Measurements from ENCODE around the gene ENKD1. TPM values are rescaled to one million over a fixed set of nuclear protein-coding genes. Genes with fewer than 3 reads are reported as not detected.
"Not testable (repeated sequence)": the region's sequence is repeated elsewhere in the genome, so short reads cannot be mapped to it uniquely, and the experiment has no call there.

ENKD1 gene
- total RNA-seq, 2 experiments from 2014 or later: 9.6 to 12.1 TPM

DNA sequence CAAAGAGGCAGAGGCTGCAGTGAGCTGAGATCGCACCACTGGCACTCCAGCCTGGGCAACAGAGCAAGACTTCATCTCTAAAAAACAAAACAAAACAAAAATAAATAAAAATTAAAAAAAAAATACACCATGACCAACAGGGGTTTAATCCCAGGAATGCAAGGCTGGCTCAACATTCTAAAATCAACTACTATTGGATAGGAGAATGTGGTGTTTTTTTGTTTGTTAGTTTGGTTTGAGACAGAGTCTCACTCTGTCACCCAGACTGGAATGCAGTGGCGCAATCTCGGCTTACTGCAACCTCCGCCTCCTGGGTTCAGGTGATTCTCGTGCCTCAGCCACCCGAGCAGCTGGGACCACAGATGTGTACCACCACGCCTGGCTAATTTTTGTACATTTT, 32.7 kb upstream of the ENKD1 start:
- H3K27ac Mint-ChIP-seq: no peak overlapping the region
- POLR2A ChIA-PET: no interaction called here
- H3K4me3 Mint-ChIP-seq: no peak overlapping the region
- peaks cover 16% of the 10 kb centered on the region for H3K4me1 Mint-ChIP-seq
- ATAC-seq (ENCODE audit: low read depth) (no peak), DNase-seq (no peak)
- H3K9me3 Mint-ChIP-seq: no peaks in the 10 kb centered on the region
- H3K36me3 Mint-ChIP-seq: peaks cover 9% of the 10 kb centered on the region
- no peaks in the 10 kb centered on the region for H3K27me3 Mint-ChIP-seq

DNA sequence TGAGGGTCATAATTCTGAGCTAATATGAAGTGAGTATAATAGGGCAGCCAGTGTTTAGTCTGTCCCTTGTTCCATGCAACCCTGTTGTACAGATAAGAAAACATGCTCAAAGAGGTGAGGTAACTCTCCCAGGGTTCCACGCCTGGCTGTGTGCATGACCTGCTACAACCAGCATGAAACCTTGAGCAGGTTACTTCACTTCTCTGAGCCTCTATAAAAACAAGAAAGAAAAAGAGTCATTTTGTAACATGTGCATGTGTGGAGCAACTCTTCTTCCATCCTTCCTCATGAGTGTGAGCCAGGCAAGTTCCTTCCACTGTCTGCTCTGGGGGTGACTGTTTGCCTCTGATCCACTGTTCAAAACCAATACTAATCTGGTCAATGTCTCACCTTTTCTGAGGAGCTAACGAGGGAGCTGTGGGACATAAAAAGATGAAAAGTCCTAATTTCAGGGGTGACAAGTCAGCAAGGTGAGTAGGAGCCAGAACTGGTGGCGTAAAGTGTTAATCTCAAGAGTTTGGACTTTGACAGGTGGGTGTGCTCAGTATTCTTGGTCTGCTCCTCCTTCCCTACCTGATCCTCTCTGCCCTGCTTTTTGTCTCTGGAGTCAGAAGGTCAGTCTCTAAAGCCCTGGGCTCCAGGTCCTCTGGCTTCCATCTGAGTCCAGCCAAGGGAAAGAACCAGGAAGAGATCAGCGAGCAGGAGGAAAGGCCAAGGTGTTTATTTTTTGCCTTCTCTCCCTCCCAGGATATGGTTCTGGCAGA, 31.1 kb upstream of the ENKD1 start:
- Mint-ChIP-seq H3K27me3 (no peaks in the 10 kb centered on the region), H3K36me3 (peaks cover 9% of the 10 kb centered on the region), H3K27ac (no peak overlapping the region), H3K4me3 (no peak overlapping the region), H3K9me3 (no peaks in the 10 kb centered on the region), H3K4me1 (peaks cover 3% of the 10 kb centered on the region)
- DNase-seq (no peak), ATAC-seq (ENCODE audit: low read depth) (no peak)
- POLR2A ChIA-PET: interaction anchor here (0.5 kb wide), 1 partner anchor 9 kb away, joined by 4 read pairs; no protein-coding TSS in a partner anchor

DNA sequence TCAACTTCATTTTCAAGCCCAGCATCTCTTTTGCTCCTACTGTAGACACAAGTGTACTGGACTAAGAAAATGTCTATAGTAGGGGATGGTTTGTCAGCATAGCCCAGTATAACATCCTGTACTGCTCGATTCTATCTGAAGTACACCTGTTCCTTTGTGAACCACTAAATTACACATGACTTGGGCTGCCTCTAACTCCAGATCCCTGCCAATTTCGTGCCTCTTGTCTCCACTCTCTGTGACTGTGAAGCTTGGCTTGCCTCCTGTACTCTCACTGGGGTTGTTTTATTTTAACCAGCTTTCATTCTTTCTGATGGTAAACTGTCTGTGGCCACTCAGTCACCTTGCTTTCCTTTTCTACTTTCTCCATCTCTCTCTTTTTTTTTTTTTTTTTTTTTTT, 28.1 kb upstream of the ENKD1 start:
- no peaks in the 10 kb centered on the region for H3K9me3 Mint-ChIP-seq
- no peak overlapping the region for H3K27ac Mint-ChIP-seq
- no peaks in the 10 kb centered on the region for H3K27me3 Mint-ChIP-seq
- no peak for ATAC-seq (ENCODE audit: low read depth)
- no peak for DNase-seq
- H3K4me1 Mint-ChIP-seq: peaks cover 4% of the 10 kb centered on the region
- POLR2A ChIA-PET: interaction anchor here (0.6 kb wide), 1 partner anchor 397 kb away, joined by 5 read pairs; no protein-coding TSS in a partner anchor
- peaks cover 11% of the 10 kb centered on the region for H3K36me3 Mint-ChIP-seq
- H3K4me3 Mint-ChIP-seq: no peak overlapping the region

DNA sequence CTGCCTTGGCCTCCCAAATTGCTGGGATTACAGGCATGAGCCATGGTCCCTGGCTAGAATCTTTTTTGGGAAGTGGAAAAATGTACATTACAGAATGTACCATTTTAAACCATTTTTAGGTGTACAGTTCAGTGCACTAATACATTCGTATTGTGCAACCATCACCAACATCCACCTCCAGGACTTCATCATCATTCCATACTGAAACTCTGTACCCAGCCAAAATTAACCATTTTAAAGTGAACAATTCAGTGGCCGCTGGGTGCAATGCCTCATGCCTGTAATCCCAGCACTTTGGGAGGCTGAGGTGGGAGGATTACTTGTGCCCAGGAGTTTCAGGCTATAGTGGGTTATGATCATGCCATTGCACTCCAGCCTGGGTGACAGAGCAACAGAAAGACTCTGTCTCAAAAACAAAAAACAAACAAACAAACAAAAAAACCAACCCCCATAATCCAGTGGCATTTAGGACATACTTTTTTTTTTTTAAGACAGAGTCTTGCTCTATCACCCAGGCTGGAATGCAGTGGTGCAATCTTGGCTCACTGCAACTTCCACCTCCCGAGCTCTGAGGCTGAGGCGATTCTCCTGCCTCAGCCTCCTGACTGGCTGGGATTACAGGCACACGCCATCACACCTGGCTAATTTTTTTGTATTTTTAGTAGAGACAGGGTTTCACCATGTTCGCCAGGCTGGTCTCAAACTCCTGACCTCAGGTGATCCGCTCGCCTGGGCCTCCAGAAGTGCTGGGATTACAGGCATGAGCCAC, 27.2 kb upstream of the ENKD1 start:
- not testable (repeated sequence) for H3K27me3 Mint-ChIP-seq; ATAC-seq (ENCODE audit: low read depth); DNase-seq; H3K9me3 Mint-ChIP-seq; H3K4me1 Mint-ChIP-seq; H3K27ac Mint-ChIP-seq; H3K4me3 Mint-ChIP-seq
- peaks cover 11% of the 10 kb centered on the region for H3K36me3 Mint-ChIP-seq
- POLR2A ChIA-PET: interaction anchor here (0.9 kb wide), 1 partner anchor 446 kb away, joined by 4 read pairs; no protein-coding TSS in a partner anchor

DNA sequence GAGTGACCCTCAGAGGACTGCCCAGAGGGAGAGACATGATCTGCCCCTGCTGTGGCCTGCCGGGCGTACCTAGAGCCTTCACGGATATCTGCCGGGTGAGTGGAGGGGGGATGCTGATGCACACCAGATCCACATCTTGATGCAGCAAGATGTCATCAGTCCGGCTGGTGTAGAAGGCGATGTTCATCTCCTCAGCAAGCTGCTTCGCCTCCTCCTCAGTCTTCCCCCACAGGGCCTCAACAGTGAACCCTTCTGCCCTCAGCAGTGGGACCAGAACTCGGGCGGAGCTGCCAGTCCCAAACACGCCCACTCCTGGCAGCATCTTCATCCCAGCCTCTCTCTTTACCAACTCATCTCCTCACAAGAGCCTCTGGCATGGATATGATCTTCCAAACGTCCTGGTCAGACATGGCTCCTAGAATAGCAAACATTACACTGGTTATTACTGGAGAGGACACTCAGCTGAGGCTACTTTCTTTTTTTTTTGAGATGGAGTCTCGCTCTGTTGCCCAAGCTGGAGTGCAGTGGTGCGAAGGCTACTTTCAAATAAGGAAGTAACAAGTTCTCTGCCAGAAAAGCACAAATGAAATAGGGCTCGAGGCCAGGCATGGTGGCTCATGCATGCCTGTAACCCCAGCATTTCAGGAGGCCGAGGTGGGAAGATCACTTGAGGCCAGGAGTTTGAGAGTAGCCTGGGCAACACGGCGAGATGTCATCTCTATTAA, 19.0 kb upstream of the ENKD1 start:
- Mint-ChIP-seq H3K36me3 (peaks cover 2% of the 10 kb centered on the region), H3K27me3 (no peaks in the 10 kb centered on the region), H3K27ac (no peak overlapping the region), H3K9me3 (no peaks in the 10 kb centered on the region), H3K4me1 (no peaks in the 10 kb centered on the region), H3K4me3 (no peak overlapping the region)
- POLR2A ChIA-PET: interaction anchor here (0.7 kb wide), 1 partner anchor 59 kb away, joined by 3 read pairs; no protein-coding TSS in a partner anchor
- DNase-seq: no peak
- ATAC-seq (ENCODE audit: low read depth): no peak

DNA sequence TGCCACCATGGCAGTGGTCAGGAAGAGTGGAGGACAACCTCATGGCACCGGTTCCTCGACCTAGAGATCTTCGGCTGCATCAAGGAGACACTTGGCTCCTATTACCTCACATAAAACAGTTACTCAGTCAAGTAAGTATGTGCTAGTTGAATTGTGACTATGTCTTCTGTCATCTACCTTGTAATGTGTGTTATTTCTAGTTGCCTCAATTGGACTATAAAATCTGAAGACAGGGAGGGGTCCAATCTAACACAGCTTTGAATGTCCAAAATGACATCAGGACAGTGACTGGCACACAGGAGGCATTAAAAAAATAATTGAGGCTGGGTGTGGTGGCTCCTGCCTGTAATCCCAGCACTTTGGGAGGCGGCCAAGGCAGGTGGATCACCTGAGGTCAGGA, 17.2 kb upstream of the ENKD1 start:
- no peaks in the 10 kb centered on the region for H3K4me1 Mint-ChIP-seq
- H3K4me3 Mint-ChIP-seq: no peak overlapping the region
- POLR2A ChIA-PET: no interaction called here
- H3K27ac Mint-ChIP-seq: no peak overlapping the region
- ATAC-seq (ENCODE audit: low read depth) (no peak), DNase-seq (no peak)
- H3K27me3 Mint-ChIP-seq: no peaks in the 10 kb centered on the region
- H3K36me3 Mint-ChIP-seq: peaks cover 2% of the 10 kb centered on the region
- H3K9me3 Mint-ChIP-seq: no peaks in the 10 kb centered on the region

DNA sequence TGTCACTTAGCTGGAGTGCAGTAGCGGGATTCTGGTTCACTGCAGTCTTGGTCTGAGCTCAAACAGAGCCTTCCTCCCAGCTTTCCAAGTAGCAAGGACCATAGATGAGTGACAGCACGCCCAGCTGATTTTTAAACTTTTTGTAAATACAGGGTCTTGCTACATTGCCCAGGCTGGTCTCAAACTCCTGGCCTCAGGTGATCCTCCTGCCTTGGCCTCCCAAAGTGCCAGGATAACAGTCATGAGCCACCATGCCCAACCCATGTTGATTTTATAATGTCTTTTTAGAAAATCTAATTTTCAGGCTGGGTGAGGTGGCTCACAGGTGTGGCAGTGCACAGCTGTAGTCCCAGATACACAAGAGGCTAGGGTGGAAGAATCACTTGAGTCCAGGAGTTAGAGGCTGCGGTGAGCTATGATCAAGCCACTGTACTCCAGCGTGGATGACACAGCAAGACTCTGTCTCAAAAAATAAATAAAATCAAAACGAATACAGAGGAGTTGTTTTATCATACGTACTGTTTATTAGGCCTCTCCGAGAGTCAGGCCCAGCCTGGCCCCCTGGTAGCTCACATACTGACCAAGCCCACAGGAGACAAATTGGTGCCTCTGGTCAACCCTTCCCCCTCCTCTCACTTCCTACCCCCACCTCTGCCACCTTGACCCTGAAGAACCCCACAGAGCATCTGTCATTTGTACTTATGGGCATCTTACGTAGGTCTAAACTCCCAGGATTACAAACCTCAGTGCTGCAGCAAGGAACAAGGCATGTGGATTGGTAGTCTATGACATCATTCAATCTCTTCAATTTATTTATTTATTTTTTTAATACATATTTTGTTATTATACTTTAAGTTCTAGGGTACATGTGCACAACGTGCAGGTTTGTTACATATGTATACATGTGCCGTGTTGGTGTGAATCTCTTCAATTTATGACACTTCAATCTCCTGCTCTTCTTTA, 13.7 kb upstream of the ENKD1 start:
- H3K27me3 Mint-ChIP-seq: no peaks in the 10 kb centered on the region
- H3K27ac Mint-ChIP-seq: no peak overlapping the region
- DNase-seq (no peak), ATAC-seq (ENCODE audit: low read depth) (no peak)
- no peaks in the 10 kb centered on the region for H3K4me1 Mint-ChIP-seq
- POLR2A ChIA-PET: interaction anchor here (0.7 to 1.1 kb wide), 2 partner anchors 47 to 254 kb away, joined by 3 read pairs; no protein-coding TSS in a partner anchor
- H3K36me3 Mint-ChIP-seq: no peaks in the 10 kb centered on the region
- no peaks in the 10 kb centered on the region for H3K9me3 Mint-ChIP-seq
- H3K4me3 Mint-ChIP-seq: no peak overlapping the region

DNA sequence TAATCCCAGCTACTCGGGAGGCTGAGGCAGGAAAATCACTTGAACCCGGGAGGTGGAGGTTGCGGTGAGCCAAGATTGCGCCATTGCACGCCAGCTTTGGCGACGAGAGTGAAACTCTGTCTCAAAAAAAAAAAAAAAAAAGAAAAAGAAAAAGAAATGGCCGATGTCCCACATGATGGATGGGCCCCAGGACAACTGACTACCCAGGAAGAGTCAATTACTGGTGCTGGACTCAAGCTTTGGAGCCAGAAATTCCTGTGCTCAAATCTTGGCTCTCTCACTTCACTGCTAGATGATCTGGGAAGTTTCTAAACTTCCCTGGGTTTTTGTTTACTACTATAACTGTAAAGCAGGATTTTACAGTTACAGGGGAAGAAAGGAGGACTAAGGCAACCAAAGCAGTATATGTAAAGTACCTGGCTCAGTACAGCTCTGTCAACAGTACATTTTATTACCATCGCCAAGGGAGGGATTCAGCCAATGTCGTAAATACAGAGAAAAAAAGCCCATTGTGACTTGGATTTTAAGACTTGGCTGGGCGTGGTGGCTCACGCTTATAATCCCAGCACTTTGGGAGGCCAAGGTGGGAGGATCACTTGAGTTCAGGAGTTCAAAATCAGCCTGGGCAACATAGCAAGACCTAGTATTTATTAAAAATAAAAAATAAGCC, 11.9 kb upstream of the ENKD1 start:
- Mint-ChIP-seq H3K27me3 (no peaks in the 10 kb centered on the region), H3K27ac (no peak overlapping the region), H3K9me3 (no peaks in the 10 kb centered on the region), H3K36me3 (no peaks in the 10 kb centered on the region), H3K4me3 (no peak overlapping the region), H3K4me1 (no peaks in the 10 kb centered on the region)
- POLR2A ChIA-PET: interaction anchor here (0.7 kb wide), 1 partner anchor 154 kb away, joined by 4 read pairs; no protein-coding TSS in a partner anchor
- no peak for ATAC-seq (ENCODE audit: low read depth)
- DNase-seq: no peak

DNA sequence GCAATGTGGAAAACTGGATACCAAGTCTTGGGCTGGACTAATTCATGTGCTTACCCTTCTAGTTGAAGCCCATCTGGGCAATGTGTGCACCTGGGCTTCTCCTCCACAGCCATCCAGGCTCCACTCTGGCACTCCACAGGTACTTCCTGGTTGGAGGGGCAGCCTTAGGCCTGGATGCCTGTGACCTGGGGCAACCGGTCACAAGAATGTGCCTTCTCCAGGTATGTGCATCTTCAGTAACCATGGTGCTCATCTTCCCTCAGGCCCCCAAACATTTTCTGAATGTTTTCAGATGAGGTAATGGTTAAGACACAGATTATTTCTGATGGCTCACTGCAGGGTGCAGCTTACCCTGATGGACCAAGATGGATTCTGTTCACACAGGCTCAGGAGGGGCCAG, 11.2 kb upstream of the ENKD1 start:
- POLR2A ChIA-PET: no interaction called here
- no peaks in the 10 kb centered on the region for H3K9me3 Mint-ChIP-seq
- no peak for DNase-seq

DNA sequence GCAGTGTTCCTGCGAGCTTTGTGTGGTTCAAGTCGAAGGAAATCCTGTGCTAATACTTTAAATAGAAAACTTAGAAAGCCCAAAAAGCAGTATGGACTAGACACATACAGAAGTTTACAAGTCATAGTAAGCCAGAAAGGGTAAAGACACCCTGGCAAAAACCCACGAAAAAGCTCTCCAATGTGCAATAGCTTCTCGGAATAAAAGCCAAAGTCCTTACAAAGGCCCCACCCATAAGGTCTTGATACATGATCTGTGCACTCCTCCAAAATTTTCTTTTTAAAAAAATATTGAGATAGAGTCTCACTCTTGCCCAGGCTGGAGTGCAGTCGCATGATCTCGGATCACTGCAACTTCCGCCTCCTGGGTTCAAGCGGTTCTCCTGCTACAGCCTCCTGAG, 10.4 kb upstream of the ENKD1 start:
- Mint-ChIP-seq H3K4me3 (no peak overlapping the region), H3K9me3 (no peaks in the 10 kb centered on the region), H3K4me1 (peaks cover 3% of the 10 kb centered on the region), H3K27ac (no peak overlapping the region), H3K36me3 (no peaks in the 10 kb centered on the region), H3K27me3 (no peaks in the 10 kb centered on the region)
- POLR2A ChIA-PET: interaction anchor here (1.3 kb wide), 1 partner anchor 166 kb away, joined by 3 read pairs; no protein-coding TSS in a partner anchor
- ATAC-seq (ENCODE audit: low read depth) (no peak), DNase-seq (no peak)

More for the DNA sequence above, 11.2 kb upstream of the ENKD1 start:
- H3K4me3 Mint-ChIP-seq: no peak overlapping the region
- ATAC-seq (ENCODE audit: low read depth): no peak
- H3K36me3 Mint-ChIP-seq: no peaks in the 10 kb centered on the region
- H3K27ac Mint-ChIP-seq: no peak overlapping the region
- no peaks in the 10 kb centered on the region for H3K4me1 Mint-ChIP-seq
- H3K27me3 Mint-ChIP-seq: no peaks in the 10 kb centered on the region

DNA sequence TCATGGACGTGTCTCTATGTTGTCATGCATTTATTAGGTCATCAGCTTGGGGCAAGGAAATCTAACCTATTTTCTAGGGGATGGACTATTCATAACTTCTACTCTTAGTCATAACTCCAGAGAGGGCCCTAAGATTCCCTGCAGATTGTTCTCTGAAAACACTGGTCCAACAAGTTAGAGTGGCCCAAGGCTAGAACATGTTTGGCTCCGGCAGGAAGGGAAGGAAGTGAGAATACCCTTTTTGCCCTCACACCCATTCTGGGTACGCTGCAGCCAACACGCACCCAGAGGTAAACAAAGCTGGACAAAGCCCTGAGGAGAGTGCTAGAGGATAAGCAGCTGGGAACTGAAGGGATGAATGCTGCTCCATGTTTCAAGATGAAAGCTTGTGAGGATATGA, 10.0 kb upstream of the ENKD1 start:
- no peak for DNase-seq
- Mint-ChIP-seq H3K36me3 (no peaks in the 10 kb centered on the region), H3K4me1 (peaks cover 3% of the 10 kb centered on the region), H3K27ac (no peak overlapping the region), H3K4me3 (no peak overlapping the region), H3K9me3 (no peaks in the 10 kb centered on the region), H3K27me3 (no peaks in the 10 kb centered on the region)
- ATAC-seq (ENCODE audit: low read depth): no peak
- POLR2A ChIA-PET: interaction anchor here (1.3 kb wide), 1 partner anchor 167 kb away, joined by 3 read pairs; no protein-coding TSS in a partner anchor

DNA sequence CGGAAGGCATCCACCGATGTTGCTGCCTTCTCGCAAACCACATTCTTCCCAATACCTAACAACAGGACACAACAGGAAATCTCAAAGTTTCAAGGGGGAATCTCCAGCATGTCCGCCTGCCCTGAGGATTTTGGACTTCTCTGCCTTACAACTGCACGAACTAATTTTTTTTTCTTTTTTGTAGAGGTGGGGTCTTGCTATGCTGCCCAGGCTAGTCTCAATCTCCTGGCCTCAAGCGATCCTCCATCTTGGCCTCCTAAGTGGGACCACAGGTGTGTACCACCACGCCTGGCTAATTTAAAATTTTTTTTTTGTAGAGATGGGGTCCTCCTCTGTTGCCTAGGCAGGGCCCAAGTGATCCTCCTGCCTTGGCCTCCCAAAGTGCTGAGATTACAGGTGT, 9.4 kb upstream of the ENKD1 start:
- no peaks in the 10 kb centered on the region for H3K27me3 Mint-ChIP-seq
- no peaks in the 10 kb centered on the region for H3K9me3 Mint-ChIP-seq
- no peak overlapping the region for H3K4me3 Mint-ChIP-seq
- H3K4me1 Mint-ChIP-seq: peaks cover 3% of the 10 kb centered on the region
- no peaks in the 10 kb centered on the region for H3K36me3 Mint-ChIP-seq
- POLR2A ChIA-PET: interaction anchor here (1.3 kb wide), 1 partner anchor 167 kb away, joined by 3 read pairs; no protein-coding TSS in a partner anchor
- no peak for DNase-seq
- no peak overlapping the region for H3K27ac Mint-ChIP-seq
- no peak for ATAC-seq (ENCODE audit: low read depth)

Measured in activated naive CD8-positive, alpha-beta T cell treated with anti-CD3 and anti-CD28 coated beads, Interleukin-2, amount 10 ng/mL, durations not matched to agents 7 days and 5 days (primary cell).